HCT116 (cell line): ENCODE results near the gene TSPAN10. TPM values are rescaled to one million over a fixed set of nuclear protein-coding genes. Genes with fewer than 3 reads are reported as not detected.

Experiments used
- ATAC-seq: fragments of 200-7000 bp; cut with Tn5 transposase; 2 replicates; pipeline ENCODE4 v1.9.1; 2020; ENCODE audit warnings: mild to moderate bottlenecking, moderate library complexity
- BruUV-seq: library from RNA; stranded (reverse); fragments of 400-500 nt; replicated peaks from 2 replicates; lab custom pipeline; 2021; lab: Mats Ljungman, UMichigan
- CTCF ChIA-PET: fragments of 300-600 bp; sonication (Branson Sonifier 250); formaldehyde crosslinking; loops from one replicate; lab custom pipeline; 2021; ENCODE audit warnings: antibody characterized with exemption; lab: Charles Lee
- POLR2A ChIA-PET: fragments of 300-600, 350-600 bp; sonication (Branson Sonifier 250); formaldehyde crosslinking; loops from one replicate; lab custom pipeline; 2021; ENCODE audit warnings: antibody characterized with exemption; lab: Charles Lee
- RAD21 ChIA-PET, 2 experiments: fragments of 300-600 bp; sonication (Branson Sonifier 250); formaldehyde crosslinking; loops; one replicate each; lab custom pipeline; 2023; ENCODE audit warnings: low total read pairs in 2 of 2; ENCODE audit not compliant: uncharacterized antibody in 2 of 2, unreplicated experiment in 2 of 2, low non-redundant PET in 1 of 2; lab: Charles Lee
- DNase-seq: peaks from one replicate; pipeline ENCODE4 v3.0.0-alpha.2; 2010; ENCODE audit warnings: low read depth, low spot score
- H2AFZ ChIP-seq: fragments of 200-600 bp; shearing (Covaris generic), sonication (generic); 2 replicates; pipeline ENCODE4 v1.6.1; 2017; ENCODE audit warnings: low read depth, mixed run types, mixed read lengths, antibody characterized with exemption, low read length; ENCODE audit not compliant: poor library complexity, severe bottlenecking
- H3K27ac ChIP-seq: 2 replicates; pipeline ENCODE4 v1.5.1; 2012; ENCODE audit warnings: low read depth, low read length
- H3K27me3 ChIP-seq: fragments of 200-600 bp; sonication (generic); 2 replicates; pipeline ENCODE4 v1.6.1; 2016; ENCODE audit warnings: mixed run types, low read length, mixed read lengths; ENCODE audit not compliant: insufficient read depth
- H3K36me3 ChIP-seq, 2 experiments: fragments of 200-500 bp in 1 of 2; fragments of 200-600 bp in 1 of 2; sonication (Bioruptor generic) in 1 of 2; sonication (generic) in 1 of 2; 2 replicates each; pipeline versions ENCODE4 v1.5.1 to v1.6.1; 2014 to 2016; ENCODE audit warnings: low read length in 2 of 2, inconsistent platforms in 1 of 2, mixed read lengths in 1 of 2, mixed run types in 1 of 2; ENCODE audit not compliant: insufficient read depth in 2 of 2, control insufficient read depth in 1 of 2
- H3K4me1 ChIP-seq, 2 experiments: fragments of 200-600 bp in 1 of 2; sonication (generic) in 1 of 2; 2 replicates each; pipeline versions ENCODE4 v1.5.1 to v1.6.1; 2012 to 2017; ENCODE audit warnings: low read length in 2 of 2, inconsistent platforms in 1 of 2, mild to moderate bottlenecking in 1 of 2, mixed read lengths in 1 of 2, mixed run types in 1 of 2, moderate library complexity in 1 of 2; ENCODE audit not compliant: insufficient read depth in 2 of 2, control insufficient read depth in 1 of 2
- H3K4me2 ChIP-seq: fragments of 200-600 bp; sonication (generic); 2 replicates; pipeline ENCODE4 v1.6.1; 2017; ENCODE audit warnings: mixed run types, low read length, mixed read lengths
- H3K4me3 ChIP-seq, 2 experiments: fragments of 200-600 bp in 1 of 2; sonication (generic) in 1 of 2; replicated peaks in 1 of 2; 2 replicates each; pipeline ENCODE4 v1.5.1; 2011 to 2016; ENCODE audit warnings: low read length in 2 of 2, control low read depth in 1 of 2, low read depth in 1 of 2, mild to moderate bottlenecking in 1 of 2, mixed read lengths in 1 of 2, mixed run types in 1 of 2
- H3K79me2 ChIP-seq: fragments of 200-600 bp; sonication (generic); 2 replicates; pipeline ENCODE4 v1.6.1; 2017; ENCODE audit warnings: mild to moderate bottlenecking, mixed run types, low read length, moderate library complexity, mixed read lengths; ENCODE audit not compliant: insufficient read depth
- H3K9ac ChIP-seq: fragments of 200-600 bp; sonication (generic); 2 replicates; pipeline ENCODE4 v1.6.1; 2016; ENCODE audit warnings: low read length, mixed read lengths
- H3K9me2 ChIP-seq: fragments of 200-600 bp; sonication (generic), shearing (Covaris generic); 2 replicates; pipeline ENCODE4 v1.6.1; 2017; ENCODE audit warnings: mixed run types, mild to moderate bottlenecking, moderate library complexity; ENCODE audit not compliant: insufficient read depth
- H3K9me3 ChIP-seq, 2 experiments: fragments of 200-500 bp in 1 of 2; fragments of 200-600 bp in 1 of 2; sonication (Bioruptor generic) in 1 of 2; sonication (generic) in 1 of 2; 2 replicates each; pipeline ENCODE4 v1.6.1; 2014 to 2017; ENCODE audit warnings: low read length in 2 of 2, mixed read lengths in 2 of 2, inconsistent platforms in 1 of 2, low read depth in 1 of 2, mild to moderate bottlenecking in 1 of 2, mixed run types in 1 of 2, moderate library complexity in 1 of 2; ENCODE audit not compliant: control insufficient read depth in 1 of 2, insufficient read depth in 1 of 2
- H4K20me1 ChIP-seq: fragments of 200-600 bp; sonication (generic), shearing (Covaris generic); 2 replicates; pipeline ENCODE4 v1.6.1; 2017; ENCODE audit warnings: mixed run types, mild to moderate bottlenecking, moderate library complexity; ENCODE audit not compliant: insufficient read depth
- ATF3 ChIP-seq: IDR thresholded peaks from 2 replicates; pipeline ENCODE4 v1.6.1; 2012
- CBX3 ChIP-seq: IDR thresholded peaks from 2 replicates; pipeline ENCODE4 v1.6.1; 2012; ENCODE audit warnings: low read depth
- CEBPB ChIP-seq: IDR thresholded peaks from 2 replicates; pipeline ENCODE4 v1.6.1; 2012; ENCODE audit warnings: low read depth
- ELF1 ChIP-seq: IDR thresholded peaks from 2 replicates; pipeline ENCODE4 v1.6.1; 2012; ENCODE audit warnings: low read depth, borderline replicate concordance
- EZH2 ChIP-seq: fragments of 200-600 bp; sonication (generic); IDR thresholded peaks from 2 replicates; pipeline ENCODE4 v1.6.1; 2017; ENCODE audit warnings: antibody characterized with exemption, mixed run types
- EZH2phosphoT487 ChIP-seq: fragments of 200-600 bp; IDR thresholded peaks from 2 replicates; pipeline ENCODE4 v1.6.1; 2018; ENCODE audit warnings: antibody characterized with exemption, borderline replicate concordance
- POLR2A ChIP-seq: IDR thresholded peaks from 2 replicates; pipeline ENCODE4 v1.7.0; 2011; ENCODE audit warnings: borderline replicate concordance; ENCODE audit not compliant: insufficient read depth, insufficient read length; ENCODE audit errors: extremely low read depth
- SIN3A ChIP-seq: IDR thresholded peaks from 2 replicates; pipeline ENCODE4 v1.6.1; 2012; ENCODE audit warnings: low read depth
- SP1 ChIP-seq: IDR thresholded peaks from 2 replicates; pipeline ENCODE4 v1.6.1; 2012; ENCODE audit warnings: low read depth
- ZBTB33 ChIP-seq: IDR thresholded peaks from 2 replicates; pipeline ENCODE4 v1.6.1; 2011; ENCODE audit warnings: mild to moderate bottlenecking, low read length, moderate library complexity; ENCODE audit not compliant: insufficient replicate concordance; ENCODE audit errors: extremely low read depth
- ZFX ChIP-seq: fragments of 450-650 bp; IDR thresholded peaks from 2 replicates; pipeline ENCODE4 v1.6.1; 2017
- intact Hi-C: fragments of 100-400 bp; cut with micrococcal nuclease; formaldehyde crosslinking; loops from 2 replicates; pipeline ENCODE4 v1.10.0; 2022
- total RNA-seq: library from RNA; stranded (reverse); gene quantifications from one replicate; pipeline ENCODE4 v1.2.1, GENCODE V29; 2021; ENCODE audit not compliant: unreplicated experiment

TSPAN10 gene
- total RNA-seq, 1 experiment from 2014 or later, result 2.3 TPM

- ChIA-PET RAD21 (no interaction called here), POLR2A (no interaction called here)
These were observed 19.8 kb downstream of the TSPAN10 start for GRCh38 chr17:81656835-81657234.

More at GRCh38 chr17:81656835-81657234, 19.8 kb downstream of the TSPAN10 start:
- Histone ChIP-seq H3K4me3 (no peak overlapping the region), H2AFZ (no peak overlapping the region), H3K4me2 (no peak overlapping the region), H3K9ac (no peak overlapping the region), H3K4me1 (peaks cover 2 to 9% of the 10 kb centered on the region in 2 experiments; a peak in 3 of 4 replicates), H3K27ac (no peak overlapping the region), H4K20me1 (no peaks in the 10 kb centered on the region), H3K79me2 (no peaks in the 10 kb centered on the region), H3K36me3 (no peaks in the 10 kb centered on the region), H3K9me3 (no peaks in the 10 kb centered on the region), H3K27me3 (no peaks in the 10 kb centered on the region), H3K9me2 (no peaks in the 10 kb centered on the region)
- no peak for TF ChIP-seq POLR2A
- TF ChIP-seq CBX3, result no peak
- no peak for TF ChIP-seq EZH2
- TF ChIP-seq ZBTB33, result no peak
- TF ChIP-seq EZH2phosphoT487, result no peak
- TF ChIP-seq SIN3A, result no peak
- no peak for TF ChIP-seq ELF1
- TF ChIP-seq SP1, result no peak
- TF ChIP-seq ZFX, result no peak
- TF ChIP-seq ATF3, result no peak
- no peak for TF ChIP-seq CEBPB
- CTCF ChIA-PET, result no interaction called here
- ATAC-seq (no peak), DNase-seq (no peak)
- intact Hi-C loops, result no loop called here
- no TSS peak for BruUV-seq
